GM21723 (cell line): ENCODE results near the gene MYO9B.

Source experiments
- ATAC-seq: cut with Tn5 transposase; IDR thresholded peaks from one replicate; pipeline ENCODE4 v1.9.1; 2021; ENCODE audit warnings: mild to moderate bottlenecking, moderate library complexity; ENCODE audit not compliant: unreplicated experiment

The MYO9B gene

DNA sequence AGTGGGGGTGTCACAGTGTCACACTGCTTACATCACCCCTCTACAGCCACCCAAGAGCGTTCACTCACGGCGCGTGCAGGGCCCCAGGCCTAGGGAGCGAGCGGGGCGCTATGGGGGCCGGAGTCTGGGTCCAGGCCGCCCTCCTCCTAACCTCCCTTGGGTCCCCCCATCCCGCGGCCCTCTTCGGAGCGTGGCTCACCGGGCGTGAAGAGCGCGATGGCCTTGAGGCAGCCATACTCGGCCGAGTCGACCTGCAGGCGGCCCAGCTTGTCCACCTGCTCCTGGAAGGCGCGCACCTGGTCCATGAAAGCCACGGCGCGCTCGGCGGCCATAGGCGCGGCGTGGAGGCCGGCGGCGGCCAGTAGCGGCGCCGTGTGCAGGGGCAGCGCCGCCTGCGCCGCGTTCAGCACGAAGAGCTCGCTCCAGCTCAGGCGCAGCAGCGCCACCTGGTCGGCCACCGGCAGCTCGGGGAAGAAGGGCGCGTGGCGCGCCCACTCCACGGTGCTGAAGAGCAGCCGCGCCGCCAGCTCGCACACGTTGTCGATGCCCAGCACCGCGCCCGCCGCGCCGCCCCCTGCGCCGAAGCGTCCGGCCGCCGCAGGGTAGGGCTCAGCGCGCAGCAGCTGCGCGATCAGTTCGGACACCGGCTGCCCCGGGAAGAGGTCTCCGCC lies 159.9 kb downstream of the MYO9B start:
- ATAC-seq, result peak; percentile 59

- no peak for ATAC-seq
Observed at GRCh38 chr19:17235971-17236777, 160.6 kb downstream of the MYO9B start.

GRCh38 chr19:17236811-17237543 lies 161.4 kb downstream of the MYO9B start:
- no peak for ATAC-seq

DNA sequence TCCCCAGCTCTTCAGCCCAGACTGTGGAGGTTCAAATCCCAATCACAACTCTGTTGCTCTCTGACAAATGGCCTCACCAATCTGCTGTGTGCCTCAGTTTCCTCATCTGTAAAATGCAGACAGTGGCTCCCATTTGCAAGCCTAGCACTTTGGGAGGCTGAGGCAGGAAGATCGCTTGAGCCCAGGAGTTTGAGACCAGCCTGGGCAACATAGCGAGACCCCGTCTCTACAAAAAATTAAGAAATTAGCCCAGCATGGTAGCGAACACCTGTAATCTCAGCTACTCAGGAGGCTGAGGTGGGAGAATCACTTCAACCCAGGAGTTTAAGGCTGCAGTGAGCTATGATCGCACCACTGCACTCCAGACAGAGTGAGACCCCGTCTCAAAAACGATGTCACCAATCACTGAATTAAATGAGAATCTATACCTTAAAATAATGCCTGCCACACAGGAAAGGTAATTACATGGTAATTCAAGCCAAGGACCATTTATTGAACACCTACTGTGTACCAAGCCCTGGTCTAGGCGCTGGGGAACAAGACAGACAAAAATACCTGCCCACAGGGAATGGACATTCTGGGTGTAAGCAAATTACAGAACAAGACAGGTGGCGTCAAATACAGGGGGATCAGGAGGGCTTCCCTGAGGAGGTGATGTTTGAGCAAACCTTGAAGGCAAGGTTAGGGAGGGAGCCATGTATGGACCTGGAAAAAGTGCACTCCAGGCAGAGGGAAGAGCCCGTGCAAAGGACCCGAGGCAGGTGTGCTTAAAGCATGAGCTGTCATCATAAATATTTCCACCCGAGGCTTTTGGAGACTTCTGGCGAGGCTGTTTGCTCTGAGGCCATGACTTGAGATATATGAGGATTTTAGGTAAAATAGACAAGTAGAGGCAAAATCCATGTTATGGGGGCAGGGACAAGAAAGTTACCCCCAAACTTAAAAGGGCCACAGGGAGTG lies 162.4 kb downstream of the MYO9B start:
- no peak for ATAC-seq

DNA sequence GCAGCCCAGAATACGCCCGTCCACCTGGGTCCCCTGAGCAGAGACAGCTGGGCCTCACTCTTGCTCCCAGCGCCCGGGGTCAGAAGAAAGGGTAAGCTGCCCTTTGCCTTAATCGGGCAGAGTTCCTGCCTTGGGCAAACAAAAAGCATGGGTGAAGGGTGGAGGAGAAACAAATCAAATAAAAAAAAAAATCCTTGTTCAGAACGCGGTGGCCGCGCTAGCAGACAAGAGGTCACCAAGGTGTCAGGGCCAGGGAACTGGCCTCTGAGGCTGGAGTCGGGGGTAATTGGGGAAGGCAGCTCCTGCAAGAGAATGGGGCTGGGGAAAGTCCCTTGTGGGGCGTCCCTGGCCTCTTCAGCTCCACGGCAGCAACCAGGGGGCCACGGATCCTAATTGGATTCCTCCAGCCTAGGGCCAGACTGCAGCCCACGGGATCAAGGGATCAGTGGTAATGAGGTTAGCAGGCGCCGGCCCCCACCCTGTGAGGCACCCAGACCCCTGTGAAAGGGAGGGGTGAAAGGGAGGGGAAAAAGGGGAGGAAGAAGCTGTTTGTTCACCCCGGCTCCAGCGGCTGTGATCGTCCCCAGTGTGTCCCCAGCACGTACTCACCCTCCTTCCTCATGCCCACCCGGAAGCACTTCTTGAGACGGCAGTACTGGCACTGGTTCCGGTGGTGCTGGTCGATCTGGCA lies 164.6 kb downstream of the MYO9B start:
- no peak for ATAC-seq

DNA sequence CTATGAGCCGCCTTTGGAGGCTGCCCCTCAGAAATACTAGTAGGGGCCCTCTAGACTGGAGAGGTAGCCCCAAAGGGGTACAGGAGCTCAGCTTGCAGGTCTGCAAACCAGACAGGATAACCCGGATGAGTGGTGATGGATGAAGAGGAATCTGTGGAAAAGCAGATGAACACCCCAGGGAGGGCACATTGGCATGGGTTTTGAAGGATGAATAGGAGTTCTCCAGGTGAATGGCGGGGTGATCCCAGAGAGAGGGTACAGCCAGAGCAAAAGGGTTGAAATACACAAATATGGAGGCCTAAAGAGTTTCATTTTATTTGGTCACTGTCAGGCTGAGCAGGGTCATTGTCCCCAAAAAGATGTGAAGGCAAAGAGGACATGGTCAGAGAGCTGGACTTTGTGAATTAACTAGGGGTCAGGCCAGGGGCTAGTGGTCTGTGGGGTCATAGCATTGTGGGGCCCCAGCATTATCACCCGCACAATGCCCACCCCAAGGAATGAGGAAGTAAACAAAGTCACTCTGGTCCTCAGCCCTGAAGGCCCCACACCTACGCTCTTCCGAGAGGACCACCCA lies 165.3 kb downstream of the MYO9B start:
- ATAC-seq, result no peak

DNA sequence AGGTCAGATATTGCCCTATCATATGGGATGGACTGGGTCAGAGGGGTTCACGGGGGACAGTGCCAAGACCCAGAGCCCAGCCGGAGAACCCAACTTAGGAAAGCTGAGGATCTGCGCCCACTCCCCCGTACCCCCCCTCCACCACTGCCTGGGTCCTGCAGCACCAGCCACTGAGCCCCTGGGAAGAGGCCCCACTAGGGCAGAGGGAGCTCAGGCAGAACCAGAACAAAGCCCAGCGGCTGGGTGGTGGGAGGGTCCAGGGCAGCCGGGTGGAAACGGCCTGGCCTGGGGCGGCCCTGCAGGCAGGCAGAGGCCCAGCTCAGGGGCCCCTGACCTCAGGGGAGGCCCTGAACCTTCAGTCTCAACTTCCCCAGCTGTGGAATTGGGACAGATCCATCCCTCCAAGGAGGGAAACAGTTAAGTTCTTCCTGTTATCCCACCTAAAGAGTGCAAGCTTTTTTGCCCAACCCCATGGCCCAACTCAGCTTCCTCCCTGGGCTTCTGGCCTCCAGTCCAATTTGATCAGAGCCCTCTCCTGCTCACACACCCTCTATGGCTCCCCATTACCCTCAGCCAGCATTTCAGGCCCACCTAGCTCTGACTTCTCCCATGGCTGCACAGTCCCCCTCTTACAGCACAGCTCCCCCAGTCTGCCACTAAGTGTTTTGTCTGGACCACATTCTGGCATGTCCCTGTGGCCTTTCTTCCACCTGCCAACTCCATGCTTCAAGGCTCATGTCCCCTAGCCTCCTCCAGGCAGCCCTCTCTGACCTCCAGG lies 167.0 kb downstream of the MYO9B start:
- ATAC-seq, result no peak

DNA sequence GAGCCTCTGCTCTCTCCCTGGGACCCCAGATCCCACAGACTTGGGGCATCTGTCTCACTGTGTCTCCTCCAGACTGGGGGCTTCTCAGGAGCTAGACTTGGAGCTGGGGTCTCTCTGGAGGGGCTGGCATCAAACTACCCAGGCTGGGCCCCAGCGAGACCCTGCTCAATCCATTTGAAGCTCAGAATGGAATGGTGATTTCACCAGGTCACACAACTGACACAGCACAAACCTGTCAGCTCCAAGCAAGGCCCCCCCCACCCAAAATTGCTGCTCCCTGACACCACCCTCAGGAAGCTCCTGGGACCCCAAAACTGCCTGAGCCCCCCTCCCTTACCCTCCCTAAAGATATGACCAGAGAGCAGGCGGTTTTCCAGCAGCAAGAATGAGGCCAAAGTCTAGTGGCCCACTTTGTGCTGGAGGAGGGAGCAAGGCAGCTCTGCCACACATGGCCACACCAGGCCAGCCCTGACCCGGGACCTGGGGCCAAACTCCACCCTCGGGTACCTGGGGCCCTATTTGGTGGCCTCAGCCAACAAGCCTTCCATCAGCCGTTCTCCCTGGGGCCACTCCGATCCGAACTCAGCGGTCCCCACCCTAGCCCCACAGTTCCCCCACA lies 167.7 kb downstream of the MYO9B start:
- no peak for ATAC-seq

DNA sequence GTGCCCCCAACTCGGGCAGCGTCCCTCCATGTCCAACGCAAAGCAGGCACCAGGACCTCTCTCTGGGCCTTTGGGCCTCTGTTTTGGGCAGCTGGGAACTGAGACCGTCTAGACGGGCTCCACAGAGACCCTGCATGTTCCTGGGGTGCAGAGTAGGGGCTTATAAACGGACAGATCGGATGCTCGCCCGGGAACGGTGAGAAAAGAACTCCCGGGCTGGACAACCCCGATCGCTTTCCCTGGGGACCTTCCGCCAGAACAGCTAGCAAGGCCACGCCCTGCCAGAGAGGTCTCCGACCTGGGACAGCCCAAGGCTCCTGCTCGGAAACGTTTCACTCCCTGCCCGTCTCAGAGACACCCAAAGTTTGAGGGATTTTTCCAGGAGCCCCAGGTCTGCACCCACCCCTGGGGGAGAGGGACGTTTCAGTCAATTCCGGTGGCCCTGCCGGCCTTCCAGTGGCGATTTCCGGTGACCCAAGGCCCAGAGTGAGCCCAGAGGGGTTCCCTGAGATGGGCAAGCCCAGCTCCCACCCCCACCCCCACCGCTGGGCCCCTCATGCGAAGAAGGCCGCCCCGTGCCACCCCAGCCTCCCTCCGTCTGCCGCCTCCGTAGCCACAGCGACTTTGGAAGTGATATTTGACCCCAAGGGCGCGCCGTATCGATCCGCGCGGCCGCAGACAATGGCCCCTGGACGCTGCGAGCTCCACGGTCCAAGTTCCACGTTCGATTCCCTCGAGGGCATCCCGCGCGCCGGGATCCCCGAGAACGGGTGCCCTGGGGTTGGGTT lies 168.4 kb downstream of the MYO9B start:
- no peak for ATAC-seq

DNA sequence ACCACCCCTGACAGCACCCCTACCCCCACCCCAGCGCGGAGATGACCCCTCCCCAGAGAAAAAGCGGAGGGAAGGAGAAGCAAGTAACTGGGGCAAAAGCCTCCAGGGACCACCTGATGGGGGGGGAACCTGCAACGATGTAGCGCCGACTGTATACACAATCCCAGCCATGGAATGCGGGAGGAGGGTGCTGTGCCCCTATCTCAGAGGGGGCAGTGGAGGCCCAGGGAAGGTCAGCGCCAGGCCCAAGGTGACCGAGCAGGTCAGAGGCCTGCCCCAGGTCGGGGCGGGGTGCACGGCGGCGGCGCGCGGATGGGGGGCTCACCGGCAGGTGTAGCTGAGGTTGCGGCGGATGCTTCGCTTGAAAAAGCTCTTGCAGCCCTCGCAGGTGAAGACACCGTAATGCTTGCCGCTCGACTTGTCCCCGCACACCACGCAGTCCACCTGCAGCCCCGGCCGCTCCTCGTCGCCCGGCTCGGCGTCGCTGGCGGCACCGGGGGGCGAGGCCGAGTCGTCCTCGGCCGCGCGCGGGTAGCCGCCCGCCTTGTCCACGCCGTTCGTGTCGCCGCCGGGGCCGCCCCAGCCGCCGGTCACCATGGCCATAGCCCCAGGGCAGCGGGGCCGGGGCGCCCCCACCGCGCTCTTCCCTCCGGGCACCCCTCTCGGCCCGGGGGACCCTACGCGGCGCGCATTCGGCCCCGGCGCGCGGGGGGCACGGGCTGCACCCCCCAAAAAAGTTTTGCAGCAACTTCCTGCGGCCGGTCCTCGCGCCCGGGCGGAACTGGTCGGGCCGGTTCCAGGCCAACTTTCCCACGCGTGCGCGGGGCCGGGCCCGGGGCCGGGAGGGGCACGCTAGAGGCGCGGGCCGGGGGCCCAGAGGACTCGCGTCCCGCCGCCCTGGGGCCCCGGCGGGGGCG lies 169.3 kb downstream of the MYO9B start:
- ATAC-seq, result no peak

- ATAC-seq, result no peak
Observed at GRCh38 chr19:17245535-17245984, 170.0 kb downstream of the MYO9B start, which contains the start of gene NR2F6. TSS of gene NR2F6 (minus strand) at chr19:17245919. CDS start at chr19:17245220, 699 bp downstream.

- no peak for ATAC-seq
Observed at GRCh38 chr19:17246681-17247425, 171.3 kb downstream of the MYO9B start.

DNA sequence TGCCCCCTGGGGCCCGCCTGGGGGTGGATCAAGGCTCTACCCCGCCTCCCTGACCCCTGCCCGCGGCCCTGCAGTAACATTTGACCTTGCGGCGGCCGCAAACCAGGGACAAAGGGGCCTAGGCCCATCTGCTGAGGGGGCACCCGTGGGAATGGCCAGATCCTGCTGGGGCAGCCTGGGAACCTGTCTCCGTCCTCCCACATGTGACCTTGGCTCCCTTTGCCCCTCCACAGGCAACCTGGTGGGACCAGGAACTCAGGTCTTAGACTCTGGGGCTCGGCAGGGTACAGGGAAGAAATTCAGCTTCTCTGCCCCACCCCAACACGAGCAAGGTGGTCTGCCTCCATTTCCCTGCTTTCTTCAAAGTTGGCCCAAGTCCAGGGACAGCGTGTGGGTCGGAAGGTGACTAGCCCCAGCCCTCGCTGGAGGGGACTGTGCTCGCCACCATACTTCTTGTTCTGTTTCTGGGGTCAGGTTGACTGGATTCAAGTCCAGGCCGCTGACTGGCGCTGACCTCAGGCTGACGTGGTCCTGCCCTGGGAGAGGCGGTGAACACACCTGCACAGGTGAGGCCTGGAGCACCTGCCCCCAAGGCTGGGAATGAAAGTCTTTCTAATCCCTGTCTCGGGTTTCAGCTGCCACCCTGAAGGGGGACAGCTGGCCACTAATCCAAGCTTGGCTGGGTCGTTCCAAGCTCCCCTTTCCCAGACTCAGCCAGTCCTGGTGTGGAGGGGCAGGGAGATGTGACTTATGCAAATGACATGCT lies 172.6 kb downstream of the MYO9B start:
- ATAC-seq, result no peak

DNA sequence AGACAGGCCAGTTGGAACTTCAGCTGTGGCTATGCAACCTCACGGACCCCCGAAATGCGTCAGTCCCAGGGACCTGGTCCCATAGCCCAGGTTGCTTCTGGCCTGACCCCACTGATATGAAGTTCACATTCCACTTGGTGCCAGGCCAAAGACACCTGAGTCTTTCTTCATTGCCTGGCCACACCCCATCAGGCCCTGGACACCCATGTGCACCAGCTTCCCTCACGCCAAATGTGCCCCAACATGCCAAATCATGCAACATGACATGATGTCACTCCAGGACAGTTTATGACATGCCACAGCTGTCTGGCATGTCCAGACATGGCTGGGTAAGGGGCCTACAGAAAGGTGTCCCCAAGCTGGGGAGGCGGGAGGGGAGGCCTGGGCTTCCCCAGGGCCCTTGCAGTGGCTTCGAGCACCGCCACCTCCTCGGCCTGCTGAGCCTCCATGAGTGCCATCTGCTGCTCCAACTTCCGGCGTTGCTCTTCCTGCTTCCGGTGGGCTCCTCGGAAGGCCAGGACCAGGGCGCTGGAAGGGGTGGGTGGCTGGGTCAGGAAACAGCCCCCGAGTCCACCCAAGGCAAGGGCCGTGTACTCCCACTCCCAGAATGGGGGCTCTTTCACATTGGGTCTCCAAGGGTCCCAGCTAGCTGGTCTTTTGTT lies 174.4 kb downstream of the MYO9B start:
- no peak for ATAC-seq
